GM21825 (cell line): ENCODE results near the gene VAT1.
"Not testable (repeated sequence)": the region's sequence is repeated elsewhere in the genome, so short reads cannot be mapped to it uniquely, and the experiment has no call there.

Experiments used
- ATAC-seq: cut with Tn5 transposase; IDR thresholded peaks from one replicate; pipeline ENCODE4 v1.9.1; 2021; ENCODE audit warnings: mild to moderate bottlenecking, moderate library complexity; ENCODE audit not compliant: unreplicated experiment

The VAT1 gene

GRCh38 chr17:43021741-43022512 is at the start of gene VAT1:
Gene VAT1, minus strand, starts transcription at chr17:43022385. Its CDS starts 63 bp downstream, at chr17:43022322.
- ATAC-seq = peak; percentile 44

- no peak for ATAC-seq
Measured at GRCh38 chr17:43070872-43071271, 48.7 kb upstream of the VAT1 start.

DNA sequence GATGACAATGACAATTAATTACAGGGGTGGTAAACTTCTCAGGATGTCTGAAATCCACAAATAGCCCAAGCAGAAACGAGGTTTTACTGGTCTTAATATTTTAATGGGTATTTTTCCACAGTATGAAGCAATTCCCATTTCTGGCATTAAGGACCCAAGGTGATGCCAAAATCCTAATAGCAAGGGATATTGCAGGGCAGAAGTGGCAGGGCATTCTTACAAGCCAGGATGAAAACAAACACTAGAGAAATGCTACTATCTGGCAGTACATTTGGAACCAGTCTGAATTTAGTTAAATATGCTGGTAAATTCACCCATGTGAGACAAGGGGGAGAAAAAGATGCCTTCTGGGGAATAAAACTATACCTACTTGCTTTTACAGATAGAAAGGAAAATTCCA is 48.1 kb upstream of the VAT1 start:
- ATAC-seq = no peak

- ATAC-seq = no peak
Measured at GRCh38 chr17:43069368-43069898, 47.2 kb upstream of the VAT1 start.

DNA sequence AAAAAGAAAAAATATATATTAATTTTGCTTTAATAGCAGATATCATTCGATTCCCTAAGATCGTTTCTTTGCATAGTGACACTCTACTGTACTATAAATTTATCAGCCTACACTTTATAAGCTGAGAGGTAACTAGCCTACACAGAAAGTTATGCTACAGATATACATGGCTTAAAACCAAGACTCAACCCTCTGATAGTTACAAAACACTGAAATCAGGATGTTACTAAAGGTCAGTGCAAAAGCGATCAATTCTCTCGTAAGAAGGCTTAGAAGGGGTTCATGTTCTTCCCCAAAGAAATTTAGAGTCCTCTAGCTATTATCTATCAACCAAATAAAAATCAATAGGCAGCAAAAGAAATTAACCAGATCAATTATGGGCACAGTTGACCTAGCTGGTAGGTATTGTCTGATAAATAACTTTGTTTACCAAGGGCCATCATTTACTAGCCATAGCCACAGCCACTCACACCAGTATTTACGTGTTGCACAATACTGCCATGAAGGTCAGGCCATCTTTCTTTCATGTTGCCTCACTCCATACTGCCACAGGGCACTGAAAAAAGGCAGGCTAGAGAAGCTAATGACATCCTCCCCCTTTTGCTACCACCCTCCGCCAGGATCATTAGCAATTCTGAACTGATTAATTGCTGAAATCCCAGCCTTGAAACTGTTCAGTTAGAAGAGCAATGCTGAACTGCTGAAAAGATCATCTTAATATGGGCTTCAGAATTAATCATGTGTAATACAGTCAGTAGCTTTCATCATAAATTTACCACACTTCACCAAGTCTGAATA is 46.6 kb upstream of the VAT1 start:
- no peak for ATAC-seq

DNA sequence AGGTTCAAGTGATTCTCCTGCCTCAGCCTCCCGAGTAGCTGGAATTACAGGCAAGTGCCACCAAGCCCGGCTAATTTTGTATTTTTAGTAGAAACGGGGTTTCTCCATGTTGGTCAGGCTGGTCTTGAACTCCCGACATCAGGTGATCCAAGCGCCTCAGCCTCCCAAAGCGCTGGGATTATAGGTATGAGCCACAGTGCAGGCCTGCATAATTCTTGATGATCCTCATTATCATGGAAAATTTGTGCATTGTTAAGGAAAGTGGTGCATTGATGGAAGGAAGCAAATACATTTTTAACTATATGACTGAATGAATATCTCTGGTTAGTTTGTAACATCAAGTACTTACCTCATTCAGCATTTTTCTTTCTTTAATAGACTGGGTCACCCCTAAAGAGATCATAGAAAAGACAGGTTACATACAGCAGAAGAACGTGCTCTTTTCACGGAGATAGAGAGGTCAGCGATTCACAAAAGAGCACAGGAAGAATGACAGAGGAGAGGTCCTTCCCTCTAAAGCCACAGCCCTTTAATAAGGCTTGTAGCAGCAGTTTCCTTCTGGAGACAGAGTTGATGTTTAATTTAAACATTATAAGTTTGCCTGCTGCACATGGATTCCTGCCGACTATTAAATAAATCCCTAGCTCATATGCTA is 40.9 kb upstream of the VAT1 start:
- no peak for ATAC-seq

- ATAC-seq = no peak
Measured at GRCh38 chr17:43056051-43056450, 33.9 kb upstream of the VAT1 start.

- not testable (repeated sequence) for ATAC-seq
Measured at GRCh38 chr17:43053008-43053407, 30.8 kb upstream of the VAT1 start.

GRCh38 chr17:43051969-43052368 is 29.8 kb upstream of the VAT1 start:
- no peak for ATAC-seq

DNA sequence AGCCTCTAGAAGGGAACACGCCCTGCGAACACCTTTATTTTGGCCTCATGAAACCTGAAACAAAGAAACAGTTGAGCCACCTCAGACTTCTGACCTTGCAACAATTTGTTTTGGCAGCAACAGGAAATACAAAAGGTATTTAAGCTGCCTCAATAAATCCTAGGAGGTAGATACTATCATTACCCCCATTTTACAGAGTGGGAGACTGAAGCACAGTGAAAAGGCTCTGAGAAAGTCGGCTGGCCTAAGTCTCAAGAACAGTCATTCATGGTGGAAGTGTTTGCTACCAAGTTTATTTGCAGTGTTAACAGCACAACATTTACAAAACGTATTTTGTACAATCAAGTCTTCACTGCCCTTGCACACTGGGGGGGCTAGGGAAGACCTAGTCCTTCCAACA is 21.8 kb upstream of the VAT1 start:
- ATAC-seq = no peak

- no peak for ATAC-seq
Measured at GRCh38 chr17:43043307-43043706, 21.1 kb upstream of the VAT1 start.

DNA sequence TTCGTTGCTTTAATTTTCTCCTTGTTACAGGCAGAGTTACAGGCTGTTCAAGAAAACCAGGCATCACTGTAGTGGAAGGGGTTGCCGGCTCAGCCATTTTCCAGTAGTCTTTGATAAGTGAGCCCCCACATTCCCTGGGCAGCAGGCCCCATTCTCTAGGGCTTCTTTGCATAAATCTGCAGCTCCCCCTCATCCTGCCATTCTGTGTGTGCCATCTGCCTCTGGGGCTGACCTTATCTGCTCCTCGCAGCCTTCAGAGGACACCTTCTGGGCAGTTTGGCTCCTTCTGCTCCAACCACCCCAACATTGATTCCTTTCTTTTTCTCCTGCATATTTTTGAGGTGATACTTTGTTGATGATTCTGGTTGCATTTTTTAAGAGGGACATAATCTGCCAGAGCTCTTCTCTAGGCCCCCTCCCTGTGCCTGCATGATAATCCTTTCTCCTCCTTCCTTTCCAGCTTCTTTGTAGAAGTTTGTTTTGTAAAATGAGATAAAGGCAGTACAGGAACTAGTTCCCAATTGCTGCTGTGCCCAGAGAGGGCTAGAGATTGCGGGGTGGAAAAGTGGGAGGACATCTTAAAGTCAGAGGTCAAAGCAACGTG is 19.9 kb upstream of the VAT1 start:
- no peak for ATAC-seq

GRCh38 chr17:43040655-43041054 is 18.5 kb upstream of the VAT1 start:
- no peak for ATAC-seq

DNA sequence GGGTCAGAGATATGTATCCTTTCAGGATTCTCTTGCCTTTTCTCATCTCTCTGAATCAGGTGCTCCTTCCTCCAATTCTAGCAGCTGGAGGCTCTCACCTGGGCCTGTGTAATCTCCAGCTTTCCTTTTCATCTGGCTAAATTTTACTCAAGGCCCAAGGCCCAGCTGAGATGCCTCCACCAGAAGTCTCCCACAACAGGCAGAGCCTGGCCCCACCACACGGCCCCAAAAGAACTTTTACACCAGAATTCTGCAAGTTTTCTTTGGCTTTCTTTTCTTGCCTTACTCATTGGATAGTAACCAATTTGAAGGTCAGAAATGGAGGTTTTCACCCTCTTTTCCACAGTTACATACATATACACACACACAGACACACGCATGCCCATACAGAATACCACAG is 17.5 kb upstream of the VAT1 start:
- no peak for ATAC-seq

DNA sequence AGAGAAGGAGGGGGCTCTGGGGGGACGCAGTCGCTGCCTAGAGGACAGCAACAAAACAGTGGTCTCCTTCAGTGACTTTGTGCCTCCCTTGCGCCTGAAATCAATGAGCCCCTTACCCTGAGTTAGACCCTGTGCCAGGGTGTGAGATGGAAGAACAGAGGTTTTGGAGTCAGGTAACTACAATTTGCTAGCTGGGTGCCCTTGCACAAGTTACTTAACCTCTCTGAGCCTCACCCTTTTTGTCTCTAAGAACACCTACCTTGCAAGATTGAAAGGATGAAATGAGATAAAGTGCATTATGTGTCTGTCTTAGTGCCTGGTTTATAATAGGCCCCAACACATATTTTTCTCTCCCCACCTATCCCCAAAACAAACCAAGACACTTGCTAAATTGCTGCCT is 12.7 kb upstream of the VAT1 start:
- no peak for ATAC-seq

- no peak for ATAC-seq
Measured at GRCh38 chr17:43033948-43034881, 12.0 kb upstream of the VAT1 start.

DNA sequence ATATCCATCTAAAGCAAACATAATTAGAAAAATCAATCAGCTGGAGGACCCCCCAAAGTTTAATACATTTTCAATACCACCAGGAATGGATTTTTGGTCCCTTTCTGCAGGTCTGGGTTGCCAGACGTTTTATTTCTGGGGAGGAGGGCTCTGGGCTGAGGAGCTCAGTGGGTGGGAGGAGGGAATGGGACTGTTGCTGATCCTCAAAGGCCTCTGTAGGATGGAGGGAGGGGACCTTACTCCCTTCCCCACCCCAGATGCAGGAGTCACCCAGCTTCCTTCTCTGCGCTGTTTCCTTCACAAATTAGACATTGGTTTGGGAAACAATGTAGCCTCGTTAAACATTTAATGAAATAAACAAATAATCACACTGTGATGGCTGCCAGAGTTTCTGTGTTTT is 9.5 kb upstream of the VAT1 start:
- ATAC-seq = no peak

GRCh38 chr17:43030137-43030767 is 8.1 kb upstream of the VAT1 start:
- no peak for ATAC-seq

DNA sequence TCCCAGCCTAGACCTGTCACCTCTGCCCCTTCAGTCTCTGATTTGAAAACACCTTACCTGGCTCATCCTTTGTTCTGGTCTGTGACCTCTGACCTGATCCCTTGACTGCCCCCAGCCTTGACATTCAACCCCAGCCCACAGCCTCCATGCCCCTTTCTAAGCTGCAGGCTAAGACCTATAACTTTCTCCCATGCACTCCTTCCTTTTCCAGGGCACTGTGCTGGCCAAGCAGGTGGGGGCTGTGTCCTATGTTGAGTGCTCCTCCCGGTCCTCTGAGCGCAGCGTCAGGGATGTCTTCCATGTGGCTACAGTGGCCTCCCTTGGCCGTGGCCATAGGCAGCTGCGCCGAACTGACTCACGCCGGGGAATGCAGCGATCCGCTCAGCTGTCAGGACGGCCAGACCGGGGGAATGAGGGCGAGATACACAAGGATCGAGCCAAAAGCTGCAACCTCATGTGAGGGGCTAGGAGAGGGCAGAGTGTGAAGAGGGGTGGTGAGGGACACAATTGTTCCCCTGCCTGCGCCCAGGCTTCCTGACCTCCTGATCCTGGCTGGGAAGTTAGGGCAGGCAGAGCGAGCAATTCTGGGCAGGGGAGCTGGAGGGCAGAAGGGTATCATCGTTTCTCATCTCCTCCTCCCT is 6.2 kb upstream of the VAT1 start:
- ATAC-seq = no peak
